Caco-2 (cell line): ENCODE data around the gene ABHD2. TPM values are rescaled to one million over a fixed set of nuclear protein-coding genes. Genes with fewer than 3 reads are reported as not detected.
"Not testable (repeated sequence)": the region's sequence is repeated elsewhere in the genome, so short reads cannot be mapped to it uniquely, and the experiment has no call there.

Source experiments
- BruUV-seq: library from RNA; stranded (reverse); fragments of 400-500 nt; replicated peaks from 2 replicates; lab custom pipeline; 2021; lab: Mats Ljungman, UMichigan
- CTCF ChIA-PET: fragments of 300-600 bp; sonication (Branson Sonifier 250); formaldehyde crosslinking; loops from one replicate; lab custom pipeline; 2022; ENCODE audit warnings: antibody characterized with exemption; lab: Charles Lee
- POLR2A ChIA-PET: fragments of 300-600 bp; sonication (Branson Sonifier 250); formaldehyde crosslinking; loops from one replicate; lab custom pipeline; 2022; ENCODE audit warnings: antibody characterized with exemption; lab: Charles Lee
- DNase-seq, 2 experiments: peaks; one replicate each; pipeline versions ENCODE4 v3.0.0 to v3.0.0-alpha.2; 2020 to 2022
- H3K27me3 ChIP-seq: replicated peaks from 2 replicates; pipeline ENCODE4 v1.6.0; 2011; ENCODE audit warnings: low read length; ENCODE audit not compliant: control insufficient read depth, insufficient read depth
- H3K36me3 ChIP-seq: 2 replicates; pipeline ENCODE4 v1.5.1; 2011; ENCODE audit warnings: low read length; ENCODE audit not compliant: control insufficient read depth, insufficient read depth
- H3K4me1 ChIP-seq: fragments of 250-450 bp; sonication (Bioruptor Pico); 2 replicates; pipeline ENCODE4 v1.5.1; 2020; ENCODE audit warnings: mild to moderate bottlenecking
- H3K4me3 ChIP-seq: 2 replicates; pipeline ENCODE4 v1.5.1; 2011; ENCODE audit warnings: low read depth, mild to moderate bottlenecking, control low read depth, low read length
- H3K9me3 ChIP-seq: fragments of 250-450 bp; sonication (Bioruptor Pico); 2 replicates; pipeline ENCODE4 v1.5.1; 2020; ENCODE audit warnings: mild to moderate bottlenecking, moderate library complexity
- H3K27ac Mint-ChIP-seq: one replicate; pipeline ENCODE4 v1.8.0; 2022; ENCODE audit warnings: mixed read lengths; ENCODE audit not compliant: unreplicated experiment
- H3K27me3 Mint-ChIP-seq: one replicate; pipeline ENCODE4 v1.8.0; 2022; ENCODE audit warnings: mixed read lengths; ENCODE audit not compliant: insufficient read depth, unreplicated experiment
- H3K36me3 Mint-ChIP-seq: one replicate; pipeline ENCODE4 v1.8.0; 2022; ENCODE audit warnings: mild to moderate bottlenecking, mixed read lengths; ENCODE audit not compliant: insufficient read depth, unreplicated experiment
- H3K4me1 Mint-ChIP-seq: one replicate; pipeline ENCODE4 v1.8.0; 2022; ENCODE audit warnings: low read depth, mixed read lengths; ENCODE audit not compliant: unreplicated experiment
- H3K4me3 Mint-ChIP-seq: one replicate; pipeline ENCODE4 v1.8.0; 2022; ENCODE audit warnings: mild to moderate bottlenecking, moderate library complexity, mixed read lengths; ENCODE audit not compliant: unreplicated experiment
- H3K9me3 Mint-ChIP-seq: one replicate; pipeline ENCODE4 v1.8.0; 2022; ENCODE audit warnings: mixed read lengths; ENCODE audit not compliant: unreplicated experiment
- CTCF ChIP-seq, 2 experiments: fragments of 200-600 bp in 1 of 2; IDR thresholded peaks; 1 replicate in 1 of 2; 2 replicates in 1 of 2; pipeline versions ENCODE4 v1.5.1 to v1.8.0; 2011 to 2022; ENCODE audit warnings: antibody characterized with exemption in 1 of 2, control low read depth in 1 of 2, inconsistent platforms in 1 of 2, low read depth in 1 of 2, low read length in 1 of 2, mild to moderate bottlenecking in 1 of 2, moderate library complexity in 1 of 2; ENCODE audit not compliant: insufficient read depth in 1 of 2, severe bottlenecking in 1 of 2, unreplicated experiment in 1 of 2
- intact Hi-C: fragments of 100-400 bp; cut with micrococcal nuclease; formaldehyde crosslinking; loops from one replicate; pipeline ENCODE4 v1.10.0; 2022; ENCODE audit not compliant: unreplicated experiment
- total RNA-seq: library from RNA; stranded (reverse); gene quantifications from 2 replicates; pipeline ENCODE4 v1.2.3, GENCODE V29; 2022

The ABHD2 gene
- total RNA-seq, 1 experiment from 2014 or later: 63.0 TPM

DNA sequence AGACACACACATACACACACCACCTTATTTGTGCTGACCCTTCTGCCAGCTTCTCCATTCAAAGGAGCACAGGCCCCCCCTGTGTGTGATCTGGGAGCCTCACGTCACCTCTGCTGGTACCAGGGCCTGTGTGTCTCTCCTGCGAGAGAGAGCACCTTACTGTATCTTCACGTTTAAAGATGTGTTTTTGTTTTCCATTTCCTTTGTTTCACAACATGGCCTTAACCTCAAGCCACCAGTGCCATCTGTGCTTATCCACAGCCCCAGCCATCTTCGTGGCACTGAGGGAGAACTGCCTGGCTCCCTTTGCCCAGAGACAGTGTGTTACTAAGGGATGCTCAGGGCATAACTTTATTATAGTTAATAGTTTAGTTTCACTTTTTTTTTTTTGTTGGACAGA is 52.3 kb downstream of the ABHD2 start:
- H3K4me3 ChIP-seq: no peak overlapping the region
- Mint-ChIP-seq H3K4me1 (peaks cover 21% of the 10 kb centered on the region), H3K9me3 (no peaks in the 10 kb centered on the region), H3K4me3 (no peak overlapping the region), H3K27me3 (no peaks in the 10 kb centered on the region), H3K36me3 (peaks cover 9% of the 10 kb centered on the region), H3K27ac (peak overlapping the region; percentile 84)
- ChIA-PET POLR2A (no interaction called here), CTCF (interaction anchor here (0.5 to 1.1 kb wide), 4 partner anchors 11 to 37 kb away, joined by 3 to 7 read pairs (median 3); no protein-coding TSS in a partner anchor)
- no peak for DNase-seq
- intact Hi-C loops: no loop called here
- BruUV-seq: no TSS peak
- H3K36me3 ChIP-seq: no peaks in the 10 kb centered on the region
- H3K27me3 ChIP-seq: no peaks in the 10 kb centered on the region
- no peak for TF ChIP-seq CTCF (IDR thresholded peaks at IDR 0.05; ENCODE audit: insufficient read depth in 1 of 2, low read depth in 1 of 2, low read length in 1 of 2, severe bottlenecking in 1 of 2, unreplicated experiment in 1 of 2)
- H3K9me3 ChIP-seq: no peaks in the 10 kb centered on the region
- H3K4me1 ChIP-seq: peaks cover 14% of the 10 kb centered on the region

GRCh38 chr15:89141159-89141558 is 52.9 kb downstream of the ABHD2 start:
- intact Hi-C loops, BruUV-seq, H3K27me3 Mint-ChIP-seq, H3K9me3 Mint-ChIP-seq, H3K27ac Mint-ChIP-seq, DNase-seq, CTCF ChIA-PET, H3K36me3 ChIP-seq, H3K9me3 ChIP-seq, H3K27me3 ChIP-seq, H3K4me3 Mint-ChIP-seq, H3K4me3 ChIP-seq: not testable (repeated sequence)
- Mint-ChIP-seq H3K36me3 (peaks cover 14% of the 10 kb centered on the region), H3K4me1 (peaks cover 19% of the 10 kb centered on the region)
- H3K4me1 ChIP-seq: peaks cover 14% of the 10 kb centered on the region
- POLR2A ChIA-PET: interaction anchor here (0.6 kb wide), 1 partner anchor 994 kb away, joined by 3 read pairs; no protein-coding TSS in a partner anchor

GRCh38 chr15:89141885-89142284 is 53.6 kb downstream of the ABHD2 start:
- no peak for TF ChIP-seq CTCF (IDR thresholded peaks at IDR 0.05; ENCODE audit: insufficient read depth in 1 of 2, low read depth in 1 of 2, low read length in 1 of 2, severe bottlenecking in 1 of 2, unreplicated experiment in 1 of 2)
- H3K4me3 Mint-ChIP-seq: no peak overlapping the region
- no peaks in the 10 kb centered on the region for H3K27me3 ChIP-seq
- H3K36me3 ChIP-seq: no peaks in the 10 kb centered on the region
- H3K36me3 Mint-ChIP-seq: peaks cover 14% of the 10 kb centered on the region
- DNase-seq: no peak
- H3K9me3 ChIP-seq: no peaks in the 10 kb centered on the region
- H3K27me3 Mint-ChIP-seq: no peaks in the 10 kb centered on the region
- H3K9me3 Mint-ChIP-seq: no peaks in the 10 kb centered on the region
- ChIA-PET CTCF (no interaction called here), POLR2A (no interaction called here)
- BruUV-seq: no TSS peak
- peaks cover 19% of the 10 kb centered on the region for H3K4me1 Mint-ChIP-seq
- peaks cover 14% of the 10 kb centered on the region for H3K4me1 ChIP-seq
- no peak overlapping the region for H3K4me3 ChIP-seq
- intact Hi-C loops: no loop called here
- no peak overlapping the region for H3K27ac Mint-ChIP-seq

DNA sequence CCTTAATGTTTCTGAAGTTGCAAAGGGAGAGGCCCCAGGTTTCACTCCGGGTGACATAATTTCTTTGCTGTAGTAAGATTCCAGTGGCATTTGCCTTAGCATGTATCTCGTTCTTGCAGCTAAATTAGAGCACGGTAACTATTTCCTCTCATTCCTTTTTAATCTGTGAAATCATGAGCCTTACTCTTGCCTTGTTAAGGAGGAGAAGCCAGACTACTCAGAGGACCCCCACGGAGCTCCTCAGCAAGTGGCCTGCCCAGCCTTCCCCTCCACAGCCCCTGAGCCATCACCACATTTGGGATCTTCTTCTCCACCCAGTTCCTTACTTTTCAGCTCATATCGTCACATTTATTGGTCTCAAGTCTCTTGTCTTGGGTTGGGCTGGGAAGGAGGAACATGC is 54.2 kb downstream of the ABHD2 start:
- Mint-ChIP-seq H3K27me3 (no peaks in the 10 kb centered on the region), H3K4me1 (peaks cover 19% of the 10 kb centered on the region), H3K4me3 (no peak overlapping the region), H3K9me3 (no peaks in the 10 kb centered on the region), H3K27ac (no peak overlapping the region), H3K36me3 (peaks cover 14% of the 10 kb centered on the region)
- ChIA-PET POLR2A (no interaction called here), CTCF (no interaction called here)
- Histone ChIP-seq H3K4me1 (peaks cover 14% of the 10 kb centered on the region), H3K9me3 (no peaks in the 10 kb centered on the region), H3K4me3 (no peak overlapping the region), H3K36me3 (no peaks in the 10 kb centered on the region), H3K27me3 (no peaks in the 10 kb centered on the region)
- no peak for TF ChIP-seq CTCF (IDR thresholded peaks at IDR 0.05; ENCODE audit: insufficient read depth in 1 of 2, low read depth in 1 of 2, low read length in 1 of 2, severe bottlenecking in 1 of 2, unreplicated experiment in 1 of 2)
- no peak for DNase-seq
- intact Hi-C loops: no loop called here
- no TSS peak for BruUV-seq
